Hepatocyte (in vitro differentiated cells): Measurements from ENCODE around the gene MYH11.

ENCODE experiments used
- CTCF ChIP-seq: fragments of 200-600 bp; sonication (generic); IDR thresholded peaks from 2 replicates; pipeline ENCODE4 v1.5.1; 2016; ENCODE audit warnings: antibody characterized with exemption, mild to moderate bottlenecking; ENCODE audit not compliant: poor library complexity
- EZH2phosphoT487 ChIP-seq: fragments of 200-600 bp; sonication (generic); IDR thresholded peaks from one replicate; pipeline ENCODE4 v1.6.1; 2018; ENCODE audit warnings: antibody characterized with exemption, mild to moderate bottlenecking, low read depth, moderate library complexity; ENCODE audit not compliant: unreplicated experiment, severe bottlenecking

GRCh38 chr16:15714393-15715172, 142.2 kb downstream of the MYH11 start:
- TF ChIP-seq EZH2phosphoT487: no peak
- TF ChIP-seq CTCF: no peak
